Measurements from ENCODE around the gene CHMP4B. TPM values are rescaled to one million over a fixed set of nuclear protein-coding genes. Genes with fewer than 3 reads are reported as not detected.
"Not testable (repeated sequence)": the region's sequence is repeated elsewhere in the genome, so short reads cannot be mapped to it uniquely, and the experiment has no call there.

CHMP4B gene
- total RNA-seq, 1 donor from 2014 or later = 49.6 TPM

DNA sequence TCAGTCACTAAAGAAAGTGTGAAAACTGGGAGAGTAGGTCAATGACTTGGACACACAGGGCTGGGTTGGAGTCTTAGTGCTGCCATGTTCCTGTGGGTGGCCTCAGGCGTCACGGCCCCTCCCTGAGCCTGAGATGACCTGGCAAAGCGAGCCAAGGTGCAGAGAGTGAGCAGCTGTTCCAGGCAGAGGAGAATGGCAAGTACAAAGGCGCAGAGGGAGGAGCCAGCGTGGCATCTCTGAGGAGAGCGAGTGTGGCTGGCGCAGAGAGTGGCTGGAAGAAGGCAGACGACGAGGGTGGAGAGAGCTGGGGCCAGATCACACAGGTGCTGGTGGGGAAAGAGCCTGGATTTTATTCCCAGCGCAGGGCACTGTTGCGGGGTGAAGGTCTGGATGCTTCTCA is 20.6 kb upstream of the CHMP4B start:
- no peak for DNase-seq

DNA sequence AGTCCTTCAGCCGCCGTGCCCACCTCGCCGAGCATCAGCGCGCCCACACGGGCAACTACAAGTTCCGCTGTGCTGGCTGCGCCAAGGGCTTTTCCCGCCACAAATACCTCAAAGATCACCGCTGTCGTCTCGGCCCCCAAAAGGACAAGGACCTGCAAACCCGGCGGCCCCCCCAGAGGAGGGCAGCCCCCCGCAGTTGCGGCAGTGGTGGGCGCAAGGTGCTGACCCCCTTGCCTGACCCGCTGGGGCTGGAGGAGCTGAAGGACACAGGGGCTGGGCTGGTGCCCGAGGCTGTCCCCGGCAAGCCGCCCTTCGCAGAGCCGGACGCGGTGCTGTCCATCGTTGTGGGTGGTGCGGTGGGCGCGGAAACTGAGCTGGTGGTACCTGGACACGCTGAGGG is 20.1 kb upstream of the CHMP4B start:
- DNase-seq = no peak

DNA sequence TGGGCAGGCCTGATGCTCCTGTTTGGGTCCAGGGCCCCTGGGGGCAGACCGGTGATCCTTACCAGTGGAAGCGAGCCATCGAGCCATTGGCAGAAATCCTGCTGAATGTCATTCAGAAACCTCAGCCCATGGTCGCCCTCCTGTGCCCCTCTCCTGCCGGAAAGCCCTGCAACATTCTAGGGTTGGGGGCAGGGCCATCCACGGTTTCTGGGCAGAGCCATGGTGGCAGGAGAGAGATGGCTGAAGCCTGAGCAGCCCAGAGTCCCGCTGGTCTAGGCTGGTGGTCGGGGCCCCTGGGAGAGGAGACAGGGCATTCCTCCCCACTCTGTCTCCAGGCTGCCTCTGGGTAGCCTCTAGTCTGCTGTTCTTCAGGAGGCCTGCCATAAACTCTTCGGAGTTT is 19.6 kb upstream of the CHMP4B start:
- no peak for DNase-seq

DNA sequence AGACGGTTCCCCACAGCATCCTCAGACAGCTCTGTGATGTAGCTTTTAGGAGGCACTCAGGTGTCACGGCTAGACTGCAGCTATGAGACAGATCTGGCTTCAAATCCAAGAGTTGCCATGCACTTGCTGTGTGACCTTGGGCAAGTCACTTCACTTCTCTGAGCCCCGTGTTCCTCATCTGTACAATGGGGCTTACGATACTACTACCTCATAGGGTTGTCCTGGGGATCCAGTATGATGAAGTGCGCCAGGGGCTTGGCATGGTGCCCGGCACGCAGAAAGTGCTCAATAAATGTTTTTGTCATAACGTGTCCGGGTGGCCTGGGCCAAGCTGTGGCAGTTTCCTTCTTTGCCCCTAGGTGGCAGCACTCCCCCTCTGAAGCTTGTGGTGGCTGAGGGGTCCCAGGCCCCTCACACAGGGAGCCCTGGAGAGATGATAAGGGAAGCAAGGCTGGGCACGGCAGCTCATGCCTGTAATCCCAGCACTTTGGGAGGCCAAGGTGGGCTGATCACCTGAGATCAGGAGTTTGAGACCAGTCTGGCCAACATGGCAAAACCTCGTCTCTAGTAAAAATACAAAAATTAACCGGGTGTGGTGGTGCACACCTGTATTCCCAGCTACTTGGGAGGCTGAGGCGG is 19.1 kb upstream of the CHMP4B start:
- no peak for DNase-seq

DNA sequence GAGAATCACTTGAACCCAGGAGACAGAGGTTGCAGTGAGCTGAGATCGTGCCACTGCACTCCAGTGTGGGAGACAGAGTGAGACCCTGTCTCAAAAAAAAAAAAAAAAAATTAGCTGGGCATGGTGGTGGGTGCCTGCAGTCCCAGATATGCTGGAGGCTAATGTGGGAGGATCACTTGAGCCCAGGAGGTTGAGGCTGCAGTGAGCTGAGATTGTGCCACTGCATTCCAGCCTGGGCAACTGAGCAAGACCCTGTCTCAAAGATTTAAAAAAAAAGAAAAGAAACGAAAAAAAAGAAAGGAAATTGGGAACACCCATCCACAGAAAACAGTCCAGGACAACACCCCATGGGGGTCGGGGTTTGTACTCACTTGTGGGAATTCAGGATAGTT is 18.6 kb upstream of the CHMP4B start:
- not testable (repeated sequence) for DNase-seq

DNA sequence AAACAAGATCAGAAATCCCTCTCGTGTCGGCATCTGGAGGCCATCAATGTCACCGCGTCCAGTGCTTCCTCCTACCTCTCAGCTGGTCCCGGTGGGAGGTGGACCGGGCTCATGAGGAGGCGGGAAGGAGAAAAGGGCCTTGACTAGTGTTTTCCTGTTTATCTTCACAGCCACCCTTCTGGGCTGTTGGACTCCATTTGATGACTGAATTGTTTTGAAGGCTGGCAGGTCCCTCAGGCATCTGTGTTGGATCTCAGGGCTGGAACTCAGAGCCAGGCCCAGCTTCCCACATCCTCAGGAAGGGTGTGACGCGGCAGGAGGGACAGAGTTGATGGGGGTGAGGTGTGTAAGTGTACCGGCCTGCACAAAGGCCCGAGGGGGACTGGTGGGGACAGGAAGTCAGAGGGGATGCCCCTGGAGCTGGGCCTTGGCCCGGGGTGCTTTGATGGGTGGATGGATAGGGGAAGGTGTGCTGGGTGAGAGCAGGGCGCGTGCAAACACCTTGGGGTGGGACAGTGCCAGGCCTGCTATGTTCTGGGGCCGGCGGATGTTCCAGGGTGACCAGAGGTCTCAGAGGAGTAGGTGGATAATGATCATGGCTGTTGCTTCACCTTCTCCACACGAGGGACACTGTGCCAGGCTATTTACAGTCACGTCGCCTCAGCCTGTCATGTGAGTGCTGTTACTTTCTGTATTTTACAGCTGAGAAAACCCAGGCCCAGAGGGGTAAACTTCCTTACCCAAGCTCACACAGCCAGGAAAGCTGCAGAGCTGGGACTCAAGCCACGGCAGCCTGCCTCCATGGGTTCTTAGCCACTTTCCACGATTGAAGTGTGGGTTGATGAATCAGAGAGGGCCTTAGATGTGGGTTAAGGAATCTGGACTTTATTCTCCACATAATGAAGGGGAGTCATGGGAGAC is 17.9 kb upstream of the CHMP4B start:
- no peak for DNase-seq

DNA sequence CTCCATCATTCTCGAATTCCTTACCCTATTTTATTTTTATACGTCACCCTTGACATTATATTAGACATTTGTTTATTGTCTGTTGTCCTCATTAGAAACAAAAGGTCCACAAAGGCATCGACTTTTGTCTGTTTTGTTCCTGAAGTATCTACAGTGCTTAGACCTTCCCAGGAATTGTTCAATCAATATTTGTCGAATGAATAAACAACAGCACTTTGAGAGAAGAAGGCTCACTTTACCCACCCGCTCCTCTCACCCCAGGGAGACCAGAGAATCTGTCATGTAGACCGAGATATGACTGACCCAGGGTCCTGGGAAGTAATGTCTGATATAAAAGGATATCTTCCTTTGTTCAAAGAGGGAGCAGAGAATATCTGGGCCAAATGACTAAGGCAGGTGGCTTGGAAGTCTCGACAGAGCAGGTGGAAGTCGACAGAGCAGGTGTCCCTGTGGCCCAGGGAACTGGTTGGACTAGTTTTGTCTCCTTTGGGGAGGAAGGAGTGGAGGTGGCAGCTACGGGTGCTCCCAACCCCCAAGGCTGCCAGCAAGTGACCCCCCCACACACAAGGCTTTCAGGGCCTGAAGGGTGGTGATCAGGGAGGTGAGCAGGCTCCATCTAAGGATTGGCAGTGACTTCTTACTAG is 14.8 kb upstream of the CHMP4B start:
- no peak for DNase-seq

DNA sequence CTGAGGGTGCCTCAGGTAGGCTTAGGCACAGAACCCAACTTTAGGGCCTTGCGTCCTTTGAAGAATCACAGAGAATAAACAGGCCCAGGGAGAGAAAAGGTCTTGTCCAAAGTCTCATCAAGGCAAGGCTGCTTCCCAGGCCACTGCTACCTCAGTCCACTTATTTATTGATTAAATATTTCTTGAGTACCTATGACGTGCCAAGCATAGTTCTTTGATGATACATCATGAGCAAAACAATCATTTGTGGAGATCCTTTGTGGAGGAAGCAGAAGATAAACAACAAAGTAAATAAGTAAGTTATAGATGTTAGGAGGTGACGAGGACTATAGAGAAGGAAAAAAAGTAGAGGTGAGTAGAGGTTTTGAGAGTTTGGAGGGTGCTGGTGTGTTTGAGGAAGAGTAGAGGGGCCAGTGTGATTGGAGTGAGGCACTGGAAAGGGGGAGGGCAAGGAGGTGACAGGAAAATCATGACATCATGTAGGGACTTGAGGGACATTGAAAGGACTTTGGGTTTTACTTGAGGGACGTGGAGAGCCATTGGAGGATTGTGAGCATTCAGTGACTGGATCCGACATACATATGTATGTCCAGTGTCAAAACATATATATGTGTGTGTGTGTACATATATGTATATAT is 14.1 kb upstream of the CHMP4B start:
- DNase-seq = no peak

DNA sequence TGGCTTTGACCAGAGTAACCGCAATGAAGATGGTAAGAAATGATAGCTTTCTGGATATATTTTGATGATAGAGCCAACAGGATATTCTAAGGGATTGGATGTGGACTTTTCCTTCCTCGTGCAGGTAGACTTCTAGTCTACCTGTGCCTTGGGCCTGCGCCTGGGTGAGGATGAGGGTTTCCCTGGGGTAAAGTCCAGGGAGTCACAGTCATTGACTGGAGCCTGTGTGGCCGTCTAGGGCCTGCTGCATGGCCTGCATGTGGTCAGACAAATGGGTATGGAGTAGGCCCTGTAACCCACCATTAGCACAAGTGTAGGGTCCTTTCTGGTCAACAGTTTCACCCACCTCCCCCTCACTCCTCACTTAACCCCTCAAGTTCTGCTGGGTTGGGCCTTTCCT is 12.7 kb upstream of the CHMP4B start:
- no peak for DNase-seq

DNA sequence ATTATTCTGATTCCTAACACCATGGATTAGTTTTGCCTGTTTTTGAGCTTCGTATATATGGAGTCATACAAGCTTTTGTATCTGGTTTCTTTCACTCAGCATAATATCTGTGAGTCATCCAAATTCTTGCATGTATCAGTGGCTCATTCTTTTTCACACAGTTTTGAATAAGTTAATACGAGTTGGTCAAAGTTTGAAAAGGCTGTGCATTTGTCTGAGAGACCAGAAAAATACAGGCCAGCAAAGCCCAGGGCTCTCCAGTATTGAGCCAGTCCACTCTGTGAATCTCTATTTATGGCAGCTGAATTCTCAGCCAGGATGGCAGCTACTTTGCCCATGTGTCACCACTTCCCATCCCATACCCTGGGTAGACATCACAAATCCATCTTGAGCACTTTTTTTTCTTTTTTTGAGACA is 7.2 kb upstream of the CHMP4B start:
- no peak for DNase-seq

DNA sequence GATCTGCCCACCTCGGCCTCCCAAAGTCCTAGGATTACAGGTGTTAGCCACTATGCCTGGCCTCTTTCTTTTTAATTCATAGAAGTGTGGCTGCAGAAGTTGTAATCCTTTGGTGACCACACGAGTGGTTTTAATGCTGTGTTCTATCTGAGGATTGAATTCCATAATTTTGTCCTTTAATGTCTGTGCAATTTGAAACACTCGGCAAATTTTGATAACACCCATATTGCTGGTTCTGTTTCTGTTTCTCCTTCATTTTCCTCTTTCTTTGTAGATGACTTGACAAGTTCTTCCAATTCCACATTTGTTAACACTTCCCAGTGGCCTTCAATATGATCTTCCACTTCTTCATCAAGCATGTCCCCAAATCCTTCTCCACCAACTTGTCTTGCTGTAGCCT is 2.8 kb upstream of the CHMP4B start:
- no peak for DNase-seq

DNA sequence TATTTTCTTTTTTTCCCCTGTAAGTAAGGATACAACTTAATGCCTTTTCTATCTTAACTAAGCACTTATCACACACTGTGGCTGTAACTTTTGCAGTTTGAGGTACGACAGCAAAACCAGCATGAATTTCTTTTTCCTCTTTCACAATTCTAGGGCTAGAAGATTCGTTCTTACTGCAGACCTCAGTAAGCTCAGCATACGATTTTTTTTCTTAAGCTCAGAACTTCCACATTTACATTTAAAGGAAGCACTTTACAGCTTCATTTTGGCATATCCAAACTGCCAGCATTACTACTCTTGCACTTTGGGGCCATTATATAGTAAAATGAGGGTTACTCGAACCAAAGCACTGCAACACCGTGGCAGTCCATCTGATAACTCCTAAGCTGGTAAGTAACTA is 889 bp upstream of the CHMP4B start:
- no peak for DNase-seq

DNA sequence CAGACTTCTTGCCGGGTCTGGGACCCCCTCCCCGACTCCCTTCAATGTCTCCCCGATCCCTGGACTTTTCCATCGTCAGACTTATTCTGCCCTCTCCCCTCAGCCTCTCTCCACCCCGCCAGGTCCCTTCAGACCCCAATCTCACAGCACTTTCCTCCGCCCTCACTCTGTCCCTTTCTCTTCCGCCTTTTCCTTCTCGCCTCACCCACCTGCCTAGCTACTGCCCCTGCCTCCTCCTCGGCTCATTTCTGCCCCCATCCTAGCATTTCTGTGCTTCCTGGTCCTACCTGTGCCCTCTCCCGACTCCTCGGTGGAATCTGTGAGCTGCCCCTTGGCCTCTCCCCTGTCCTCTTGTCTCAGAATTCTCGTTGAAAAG is 616 bp downstream of the CHMP4B start:
- DNase-seq = no peak

DNA sequence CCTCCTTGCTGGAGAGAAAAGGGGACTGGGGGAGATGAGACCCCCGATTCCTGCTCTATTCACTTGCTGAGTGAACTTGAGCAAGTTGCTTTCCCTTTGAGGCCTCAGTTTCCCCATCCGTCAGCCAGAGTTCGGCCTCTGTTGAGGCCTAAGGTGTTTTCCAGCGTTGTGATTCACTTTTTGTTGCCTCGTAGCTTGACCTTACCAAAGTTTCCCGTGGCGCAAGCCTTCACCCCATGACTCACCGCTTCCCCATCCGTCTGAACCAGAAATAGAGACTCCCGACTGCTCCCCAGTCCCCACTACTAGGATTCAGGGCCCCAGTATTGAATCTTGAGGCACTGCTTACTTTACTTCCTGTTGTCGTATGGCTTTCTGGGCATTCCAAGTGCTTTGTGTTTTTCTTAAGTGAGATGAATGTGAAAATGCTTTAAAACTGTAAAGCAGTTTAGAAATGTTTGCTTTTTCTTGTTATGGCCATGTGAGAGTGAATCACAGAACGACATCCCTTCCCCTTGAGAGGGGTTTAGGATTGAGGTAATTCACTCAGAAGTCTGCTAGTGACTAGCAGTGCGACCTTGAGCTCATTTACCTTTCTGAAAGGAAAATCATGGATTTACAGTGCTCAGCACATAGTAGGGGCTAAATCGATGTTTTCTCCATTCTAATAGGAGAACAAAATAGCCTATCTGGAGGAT is 1.2 kb downstream of the CHMP4B start:
- no peak for DNase-seq

DNA sequence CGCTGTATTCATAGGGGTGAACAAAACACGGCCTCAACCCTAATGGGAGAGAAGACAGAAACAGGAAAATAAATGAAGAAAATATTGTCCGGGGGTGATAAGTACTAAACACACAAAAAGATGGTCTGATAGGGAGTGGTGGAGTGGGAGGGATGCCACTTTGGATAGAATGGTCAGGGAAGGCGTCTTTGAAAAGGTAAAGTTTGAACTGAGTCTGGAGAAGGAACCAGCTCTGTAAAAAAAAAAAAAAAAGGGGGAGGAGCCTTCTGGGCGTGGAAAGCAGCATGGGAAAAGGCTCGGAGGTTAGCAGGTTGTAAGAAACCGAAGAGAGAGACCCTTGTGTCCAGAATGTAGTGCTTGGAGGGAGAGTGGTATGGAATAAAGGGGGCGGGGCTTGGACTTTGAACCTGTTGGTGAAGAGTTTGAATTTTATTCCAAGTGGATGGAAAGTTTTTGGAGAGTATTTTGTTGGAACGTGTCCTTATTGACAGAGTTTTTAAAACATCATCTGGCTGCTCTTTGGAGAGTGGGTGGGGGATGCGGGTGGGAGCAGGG is 1.8 kb downstream of the CHMP4B start:
- no peak for DNase-seq

DNA sequence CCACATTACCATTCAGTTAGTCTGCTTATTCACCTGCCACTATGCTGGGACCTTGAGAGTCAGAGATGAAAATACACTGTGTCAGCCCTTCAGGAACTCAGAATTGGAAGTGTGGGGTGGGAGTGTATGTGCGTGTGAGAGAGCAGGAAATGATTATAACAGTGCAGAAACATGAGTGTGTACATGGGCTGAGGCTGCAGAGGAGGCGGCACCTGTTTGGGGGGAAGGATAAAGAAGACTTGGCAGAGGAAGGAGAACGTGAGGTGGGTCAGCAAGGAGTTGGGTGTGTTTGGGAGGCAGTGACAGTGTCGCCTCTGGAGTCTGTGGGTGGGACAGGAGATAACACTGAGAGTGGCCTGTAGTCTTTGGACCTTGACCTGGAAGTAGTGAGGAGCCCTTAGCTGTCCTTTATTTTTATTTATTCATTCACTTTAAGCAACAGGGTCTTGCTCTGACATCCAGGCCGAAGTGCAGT is 3.1 kb downstream of the CHMP4B start:
- no peak for DNase-seq

DNA sequence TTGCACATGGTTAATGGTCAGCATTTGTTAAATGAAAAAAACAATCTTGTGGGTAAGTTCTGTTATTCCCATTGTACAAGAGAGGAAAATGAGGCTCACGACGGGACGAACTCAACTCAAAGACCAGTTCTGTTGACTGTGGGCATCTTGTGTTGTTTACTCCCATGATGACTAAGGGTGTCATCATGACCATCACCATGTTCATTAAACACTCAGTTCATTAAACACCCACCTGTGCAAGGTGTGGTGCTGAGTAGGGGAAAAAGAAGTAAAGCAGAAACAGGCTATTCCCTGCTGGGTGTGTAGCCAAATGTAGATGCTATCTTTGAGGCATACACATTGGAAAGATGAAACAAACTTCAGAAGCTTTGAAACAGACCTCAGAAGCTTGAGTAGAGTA is 4.5 kb downstream of the CHMP4B start:
- DNase-seq = no peak

DNA sequence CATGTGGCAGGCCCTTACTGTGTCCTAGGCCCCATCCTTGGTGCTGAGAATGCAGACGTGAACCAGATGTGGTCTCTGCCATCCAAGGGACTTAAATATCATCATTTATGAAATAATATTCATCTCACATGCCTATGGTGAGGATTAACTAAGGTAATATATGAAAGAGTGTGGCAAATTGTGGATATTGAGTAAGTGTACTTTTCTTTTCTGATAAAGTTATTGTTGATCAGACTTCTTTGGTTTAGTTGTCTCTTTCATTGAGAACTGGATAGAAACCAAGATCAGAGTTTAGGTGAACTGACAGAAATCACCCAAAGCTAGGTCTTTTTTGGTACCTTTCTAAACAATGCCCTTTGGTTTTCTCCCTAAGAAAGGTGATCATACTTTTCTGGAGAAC is 5.0 kb downstream of the CHMP4B start:
- no peak for DNase-seq

DNA sequence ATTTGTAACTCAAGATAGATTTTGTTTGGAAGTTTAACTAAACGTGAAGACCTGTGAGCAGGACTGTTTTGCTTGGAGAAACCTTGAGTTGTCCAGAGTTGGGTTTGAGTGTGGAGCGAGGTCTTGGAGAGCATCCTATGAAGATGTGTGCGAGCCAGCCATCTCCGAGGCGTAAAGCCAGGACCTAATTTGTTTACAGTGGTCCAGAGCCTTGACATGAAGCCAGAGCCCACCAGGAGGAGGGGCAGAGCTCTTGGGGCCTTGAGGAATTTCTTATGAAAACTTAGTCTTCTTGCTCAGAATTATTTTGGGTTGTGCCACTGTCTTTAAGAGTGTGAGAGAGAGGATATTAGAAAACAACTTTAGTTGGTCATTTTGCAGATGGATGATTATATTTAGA is 6.3 kb downstream of the CHMP4B start:
- no peak for DNase-seq

DNA sequence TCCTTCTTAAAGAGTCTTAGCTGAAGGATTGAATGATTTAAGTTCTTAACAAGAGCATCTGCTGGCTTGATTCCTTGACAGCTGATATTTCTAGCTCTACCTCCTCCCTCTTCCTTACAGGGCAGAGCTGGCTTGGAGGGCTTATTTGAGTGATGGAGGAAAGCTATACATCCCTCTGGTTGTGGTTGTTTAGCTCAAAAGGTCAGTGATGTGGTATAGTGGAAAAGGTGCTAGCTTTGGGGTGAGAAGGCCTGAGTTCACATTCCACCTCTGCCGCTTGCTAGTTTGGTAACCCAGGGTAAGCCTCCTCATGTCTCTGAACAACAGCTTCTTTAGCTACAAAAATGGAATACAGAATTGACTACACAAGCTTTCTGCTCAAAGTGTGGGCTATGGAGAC is 8.3 kb downstream of the CHMP4B start:
- DNase-seq = no peak

DNA sequence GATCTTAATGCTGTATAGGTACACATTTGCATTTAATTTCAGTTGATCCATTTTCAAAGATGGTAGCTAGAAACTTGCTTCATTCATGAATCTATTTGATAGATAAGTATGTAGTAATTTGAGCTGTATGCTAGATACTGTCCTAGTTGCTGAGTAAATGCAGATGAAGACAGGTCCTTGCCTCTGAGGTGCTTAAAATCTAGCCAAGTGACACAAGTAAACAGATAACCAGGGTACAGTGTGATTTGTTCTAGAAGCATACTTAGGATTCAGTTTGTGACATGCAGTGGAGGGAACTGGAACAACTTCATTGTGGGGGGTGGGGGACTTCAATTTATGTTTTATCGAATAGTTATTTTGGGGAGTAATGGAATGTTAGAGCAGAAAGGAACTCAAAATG is 9.2 kb downstream of the CHMP4B start:
- no peak for DNase-seq

DNA sequence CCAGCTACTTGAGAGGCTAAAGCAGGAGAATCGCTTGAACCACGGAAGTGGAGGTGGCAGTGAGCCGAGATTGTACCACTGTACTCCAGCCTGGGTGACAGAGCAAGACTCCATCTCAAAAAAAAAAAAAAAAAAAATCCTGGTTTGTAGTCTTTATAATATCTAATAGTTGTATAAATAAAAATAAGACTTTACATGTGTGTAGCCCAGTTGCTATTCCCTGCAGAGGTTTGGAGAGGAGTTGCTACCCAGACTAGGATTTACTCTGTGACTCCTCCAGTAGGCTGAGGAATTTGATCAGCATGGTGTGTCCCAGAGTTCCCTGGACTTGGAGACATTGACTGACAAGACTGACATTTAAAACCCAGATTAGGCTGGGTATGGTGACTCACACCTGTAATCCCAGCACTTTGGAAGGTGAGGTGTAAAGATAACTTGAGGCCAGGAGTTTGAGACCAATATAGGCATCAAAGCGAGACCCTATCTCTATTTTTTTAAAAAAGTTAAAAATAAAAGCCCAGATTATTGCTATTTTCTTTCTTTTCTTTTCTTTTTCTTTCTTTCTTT is 10.2 kb downstream of the CHMP4B start:
- DNase-seq = no peak

Data from skin of body (tissue), 2 donors.